Inflammatory macrophage treated with lipopolysaccharide for 1 hour (primary cell): ENCODE measurements around the gene DDX59.

Source experiments
- DNase-seq, 2 donors: peaks; one replicate each; pipeline ENCODE4 v3.0.0-alpha.2; 2020 to 2022

Gene DDX59

DNA sequence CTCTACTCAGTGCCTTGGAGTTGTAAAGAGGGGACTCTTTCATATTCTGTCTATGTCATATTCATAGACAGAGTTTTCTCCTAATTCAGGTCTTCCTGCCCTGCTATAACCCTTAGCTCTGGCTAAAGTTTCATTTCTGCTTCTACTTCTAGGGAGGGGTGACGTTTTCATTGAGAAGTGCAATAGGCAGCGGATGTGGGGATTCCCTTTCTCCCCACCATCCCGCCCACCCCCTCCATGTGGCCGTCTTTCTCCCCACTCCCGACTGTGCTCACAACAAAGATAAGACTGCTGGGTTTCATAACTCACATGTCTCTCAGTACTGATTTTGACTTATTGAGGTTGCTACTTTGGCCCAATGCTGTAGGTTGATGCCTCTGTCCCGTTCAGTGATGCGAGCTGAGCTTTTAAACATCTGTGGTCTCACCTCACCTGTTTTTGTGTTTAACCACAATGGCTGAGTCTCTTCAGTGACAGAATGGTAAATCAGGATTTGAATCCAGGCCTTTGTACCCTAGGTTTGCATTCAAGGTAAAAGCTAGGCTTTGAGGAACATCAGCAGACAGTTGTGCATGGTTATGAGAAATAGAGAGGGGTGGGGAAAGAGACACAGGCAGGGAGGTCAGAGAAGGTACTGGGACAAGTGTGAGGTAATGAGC, 41.4 kb downstream of the DDX59 start:
- peak; percentile 92 to 95 for DNase-seq

DNA sequence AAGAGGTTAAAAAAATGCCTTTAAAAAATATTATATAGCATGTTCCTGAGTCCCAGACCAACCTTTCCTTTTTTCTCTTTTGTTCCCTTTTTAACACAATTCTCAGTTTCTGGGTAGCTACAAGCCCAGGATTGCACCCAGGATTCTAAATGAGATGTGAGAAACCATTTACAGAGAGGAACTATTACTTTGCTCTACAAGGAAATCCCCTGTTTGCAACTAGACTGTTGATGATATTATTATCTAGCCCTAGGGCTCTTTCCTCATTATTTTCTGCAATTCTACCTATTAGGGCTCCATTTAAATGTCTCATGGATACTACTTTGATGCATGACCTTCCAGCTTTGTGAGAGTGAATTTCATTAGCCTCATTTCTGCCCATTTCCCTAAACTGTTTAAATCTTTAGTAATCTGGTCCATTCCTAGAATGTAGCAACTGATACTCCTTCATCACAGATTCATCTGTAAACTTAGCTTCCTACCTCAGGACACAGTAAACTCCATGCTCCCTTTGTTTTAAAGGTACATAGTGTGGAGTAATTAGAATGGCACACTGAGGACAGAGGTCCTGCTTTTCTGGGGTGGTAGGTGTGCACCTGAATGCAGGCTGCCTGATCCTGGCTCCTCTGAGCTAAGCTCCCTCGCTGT, 42.0 kb downstream of the DDX59 start:
- peak; percentile 80 to 87 for DNase-seq

DNA sequence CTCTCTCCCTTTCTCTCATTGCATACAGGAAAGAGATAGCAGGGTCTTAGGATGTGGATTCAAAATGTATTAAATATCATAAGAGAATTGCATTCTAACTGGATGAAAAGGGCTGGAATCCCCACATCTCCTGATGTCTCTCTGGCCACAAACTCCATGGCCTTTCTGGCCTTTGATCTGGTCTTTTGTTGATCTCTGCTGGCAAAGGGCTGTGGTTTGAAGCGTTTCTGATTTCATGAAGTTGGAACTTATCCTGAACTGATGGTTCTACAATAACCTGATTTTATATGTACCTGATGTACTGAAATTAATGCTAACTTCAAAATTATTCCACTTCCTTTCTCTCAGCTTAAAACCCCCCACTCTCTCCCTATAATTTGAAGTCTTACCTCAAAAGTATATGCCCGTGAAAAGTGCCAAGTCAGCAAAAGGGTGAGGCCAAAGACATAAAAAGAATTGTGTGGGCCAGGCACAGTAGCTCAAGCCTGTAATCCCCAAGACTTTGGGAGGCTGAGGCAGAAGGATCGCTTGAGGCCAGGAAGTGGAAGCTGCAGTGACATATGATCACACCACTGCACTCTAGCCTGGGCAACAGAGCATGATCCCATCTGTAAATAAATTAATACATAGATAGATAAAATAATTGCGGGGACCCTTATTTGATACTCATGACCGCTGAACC, 42.7 kb downstream of the DDX59 start:
- peak in 1 of 2 donors; percentile 32 for DNase-seq

DNA sequence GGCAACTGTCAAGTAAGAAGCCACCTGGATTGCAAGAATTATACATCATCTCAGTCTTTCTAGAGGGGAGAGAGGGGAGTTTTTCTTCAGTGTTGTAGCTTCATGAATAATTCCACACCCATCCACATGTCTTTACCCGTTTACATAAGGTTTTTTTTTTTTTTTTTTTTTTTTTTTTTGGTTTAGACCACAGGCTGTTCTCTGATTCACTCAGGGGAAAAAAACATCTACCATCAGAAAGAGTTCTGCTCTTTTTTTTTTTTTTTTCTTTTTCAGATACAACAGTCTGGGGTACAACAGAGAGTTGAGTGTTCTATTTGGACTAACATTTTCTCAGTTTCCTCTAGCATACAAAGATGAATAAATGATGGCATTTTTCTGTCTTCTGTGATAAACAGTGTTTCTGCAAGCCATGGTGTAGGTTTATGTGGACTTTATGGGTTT, 44.3 kb downstream of the DDX59 start:
- peak; percentile 45 to 55 for DNase-seq

DNA sequence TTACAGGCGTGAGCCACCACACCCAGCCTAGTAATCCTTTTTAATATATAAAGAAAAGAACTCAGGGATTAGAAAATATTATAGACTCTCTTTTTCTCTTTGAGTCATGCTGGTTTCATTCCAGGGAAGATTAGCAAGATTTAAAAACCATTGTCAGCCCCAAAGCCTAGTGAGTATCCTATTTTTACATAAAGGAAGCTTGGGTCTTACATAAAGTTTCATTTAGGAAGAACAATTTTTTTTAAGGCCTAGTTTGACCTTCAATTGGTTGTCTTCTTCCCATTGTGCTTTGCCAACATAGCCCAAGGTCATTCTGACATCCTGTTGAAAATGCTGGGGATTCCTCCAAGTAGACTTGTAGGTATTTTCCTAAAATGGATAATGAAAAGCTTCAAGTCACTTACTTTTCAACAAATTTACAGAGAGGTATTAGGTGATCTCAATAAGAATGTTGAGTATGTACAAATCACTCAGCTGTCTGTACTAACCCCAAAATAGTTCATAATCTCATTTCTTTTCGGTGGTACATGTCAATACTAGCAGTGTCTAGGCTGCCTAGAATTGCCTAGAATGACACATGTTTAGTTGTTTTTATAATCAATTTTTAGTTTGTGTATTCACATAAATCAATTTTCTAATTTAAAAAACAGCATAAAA, 44.9 kb downstream of the DDX59 start:
- peak; percentile 37 to 41 for DNase-seq

DNA sequence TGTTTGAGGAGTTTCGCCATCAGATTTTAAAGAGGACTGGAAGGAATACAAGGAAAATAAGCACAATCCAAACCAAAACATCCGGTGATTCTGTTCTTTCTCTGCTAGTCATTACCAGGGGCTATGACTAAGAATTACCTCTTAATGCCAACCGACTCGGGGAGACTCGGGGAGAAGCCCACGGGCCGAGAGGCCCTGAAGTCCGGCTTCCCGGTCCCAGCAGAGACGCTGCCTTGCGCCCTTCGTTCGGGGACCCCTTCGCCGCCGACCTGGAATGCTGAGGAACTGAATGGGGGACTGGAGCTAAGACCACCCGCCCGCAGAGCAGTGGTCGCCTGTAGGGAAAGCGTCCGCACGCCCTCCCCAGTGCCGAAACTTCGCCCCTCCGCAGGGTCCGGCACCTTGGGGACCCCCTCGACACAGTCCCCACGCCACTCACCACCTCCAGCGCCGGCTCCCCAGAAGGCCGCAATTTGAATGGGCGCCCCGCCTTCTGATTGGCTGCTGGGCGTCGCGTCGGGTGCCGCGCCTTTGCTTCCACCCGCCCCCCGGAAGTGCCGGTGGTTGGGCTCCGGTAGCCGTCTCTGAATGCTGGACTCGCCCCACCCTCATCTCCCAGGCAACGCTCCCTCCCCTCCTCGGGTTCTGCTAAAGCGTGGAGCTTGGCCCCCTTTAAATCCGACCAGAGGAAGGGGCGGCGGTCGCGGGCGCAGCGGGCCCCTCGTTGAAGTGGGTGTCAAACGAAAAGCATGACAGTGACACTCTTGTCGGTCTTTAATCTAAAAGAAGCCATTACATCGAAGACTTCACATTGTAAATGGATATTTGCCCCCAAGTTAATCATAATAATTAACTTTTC, 49.2 kb downstream of the DDX59 start, which contains the start of gene KIF14:
TSS of gene KIF14 (minus strand) at position 479 of the 859 bp plus-strand sequence. CDS start 2,028 bp downstream, outside the sequence.
- peak; percentile 90 to 93 for DNase-seq

DNA sequence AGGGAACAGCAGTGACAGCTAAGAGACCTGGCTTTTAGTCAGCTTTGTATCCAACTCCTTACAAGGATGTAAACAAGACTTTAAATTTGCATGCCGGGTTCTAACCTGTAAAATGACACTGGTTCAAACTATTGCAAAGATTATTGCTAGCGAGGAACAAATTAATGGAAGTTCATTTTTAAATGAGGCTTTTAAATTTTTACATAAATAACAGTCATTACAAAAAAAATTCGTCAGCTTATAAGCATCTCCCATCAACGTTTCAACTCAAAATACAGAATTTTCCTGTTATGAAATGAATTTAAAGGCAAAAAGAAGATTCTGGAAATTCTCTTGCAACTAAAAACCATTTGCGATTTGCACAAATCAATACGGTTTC, 49.8 kb downstream of the DDX59 start:
- DNase-seq: no peak

DNA sequence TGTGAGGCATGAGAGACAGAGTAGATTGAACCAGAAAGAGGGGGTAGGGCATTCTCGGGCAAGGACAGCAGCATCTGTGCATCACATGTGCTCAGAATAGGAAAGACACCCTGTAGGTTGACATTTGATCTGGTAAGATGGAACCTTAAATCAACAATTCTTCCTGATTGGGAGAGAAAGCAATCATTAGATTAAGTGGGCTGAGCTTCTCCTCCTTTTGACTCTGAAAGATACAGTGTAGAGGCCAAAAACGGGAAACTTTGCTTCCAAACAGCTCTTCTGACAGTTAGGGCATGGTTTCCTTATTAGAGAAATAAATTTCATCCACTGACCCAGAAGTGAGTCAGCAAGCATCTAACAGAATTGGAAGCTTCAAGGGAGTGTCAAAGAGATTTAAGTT, 58.9 kb downstream of the DDX59 start:
- peak in 1 of 2 donors; percentile 43 for DNase-seq

DNA sequence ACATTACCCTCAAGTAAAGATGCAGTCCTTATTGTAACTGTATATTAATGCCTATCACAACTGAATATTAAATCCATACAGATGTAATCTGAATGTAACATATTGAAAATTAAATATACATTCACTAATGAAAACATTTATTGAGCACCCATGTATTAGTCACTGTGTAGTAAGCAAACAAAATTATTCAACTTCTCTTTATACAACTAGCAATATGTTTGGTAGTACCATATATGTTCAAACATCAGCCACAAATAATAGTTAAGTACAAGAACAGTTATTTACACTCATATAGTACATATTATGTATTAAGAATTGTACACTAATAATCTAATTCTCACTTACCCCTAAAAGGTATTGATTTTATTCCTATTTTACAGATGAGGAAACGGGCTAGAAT, 67.1 kb downstream of the DDX59 start:
- no peak for DNase-seq
